ENCODE results near the gene TM4SF4. TPM values are rescaled to one million over a fixed set of nuclear protein-coding genes. Genes with fewer than 3 reads are reported as not detected.

The TM4SF4 gene
- total and polyA plus RNA-seq, 2 experiments from 2014 or later = not detected

DNA sequence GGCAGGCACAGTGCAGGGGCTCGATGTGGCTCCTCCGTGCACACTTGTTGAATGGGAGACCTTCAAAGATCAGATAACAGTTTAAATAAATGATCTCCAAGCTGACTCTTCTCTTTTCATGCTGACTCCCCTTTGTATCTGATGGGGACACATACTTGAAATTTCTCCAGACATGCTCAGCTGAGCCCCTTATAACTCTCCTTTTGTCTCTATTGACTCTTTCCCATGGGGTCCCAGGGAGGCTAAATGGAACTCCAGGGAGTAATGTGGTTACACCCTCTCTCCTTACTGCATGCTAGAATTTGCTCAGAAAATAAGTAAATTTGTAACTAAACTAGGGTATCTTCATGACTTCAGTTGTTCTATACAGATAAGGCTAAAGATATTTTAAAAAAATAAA is 48.2 kb upstream of the TM4SF4 start (continued):
- TF ChIP-seq, protein P1, sequence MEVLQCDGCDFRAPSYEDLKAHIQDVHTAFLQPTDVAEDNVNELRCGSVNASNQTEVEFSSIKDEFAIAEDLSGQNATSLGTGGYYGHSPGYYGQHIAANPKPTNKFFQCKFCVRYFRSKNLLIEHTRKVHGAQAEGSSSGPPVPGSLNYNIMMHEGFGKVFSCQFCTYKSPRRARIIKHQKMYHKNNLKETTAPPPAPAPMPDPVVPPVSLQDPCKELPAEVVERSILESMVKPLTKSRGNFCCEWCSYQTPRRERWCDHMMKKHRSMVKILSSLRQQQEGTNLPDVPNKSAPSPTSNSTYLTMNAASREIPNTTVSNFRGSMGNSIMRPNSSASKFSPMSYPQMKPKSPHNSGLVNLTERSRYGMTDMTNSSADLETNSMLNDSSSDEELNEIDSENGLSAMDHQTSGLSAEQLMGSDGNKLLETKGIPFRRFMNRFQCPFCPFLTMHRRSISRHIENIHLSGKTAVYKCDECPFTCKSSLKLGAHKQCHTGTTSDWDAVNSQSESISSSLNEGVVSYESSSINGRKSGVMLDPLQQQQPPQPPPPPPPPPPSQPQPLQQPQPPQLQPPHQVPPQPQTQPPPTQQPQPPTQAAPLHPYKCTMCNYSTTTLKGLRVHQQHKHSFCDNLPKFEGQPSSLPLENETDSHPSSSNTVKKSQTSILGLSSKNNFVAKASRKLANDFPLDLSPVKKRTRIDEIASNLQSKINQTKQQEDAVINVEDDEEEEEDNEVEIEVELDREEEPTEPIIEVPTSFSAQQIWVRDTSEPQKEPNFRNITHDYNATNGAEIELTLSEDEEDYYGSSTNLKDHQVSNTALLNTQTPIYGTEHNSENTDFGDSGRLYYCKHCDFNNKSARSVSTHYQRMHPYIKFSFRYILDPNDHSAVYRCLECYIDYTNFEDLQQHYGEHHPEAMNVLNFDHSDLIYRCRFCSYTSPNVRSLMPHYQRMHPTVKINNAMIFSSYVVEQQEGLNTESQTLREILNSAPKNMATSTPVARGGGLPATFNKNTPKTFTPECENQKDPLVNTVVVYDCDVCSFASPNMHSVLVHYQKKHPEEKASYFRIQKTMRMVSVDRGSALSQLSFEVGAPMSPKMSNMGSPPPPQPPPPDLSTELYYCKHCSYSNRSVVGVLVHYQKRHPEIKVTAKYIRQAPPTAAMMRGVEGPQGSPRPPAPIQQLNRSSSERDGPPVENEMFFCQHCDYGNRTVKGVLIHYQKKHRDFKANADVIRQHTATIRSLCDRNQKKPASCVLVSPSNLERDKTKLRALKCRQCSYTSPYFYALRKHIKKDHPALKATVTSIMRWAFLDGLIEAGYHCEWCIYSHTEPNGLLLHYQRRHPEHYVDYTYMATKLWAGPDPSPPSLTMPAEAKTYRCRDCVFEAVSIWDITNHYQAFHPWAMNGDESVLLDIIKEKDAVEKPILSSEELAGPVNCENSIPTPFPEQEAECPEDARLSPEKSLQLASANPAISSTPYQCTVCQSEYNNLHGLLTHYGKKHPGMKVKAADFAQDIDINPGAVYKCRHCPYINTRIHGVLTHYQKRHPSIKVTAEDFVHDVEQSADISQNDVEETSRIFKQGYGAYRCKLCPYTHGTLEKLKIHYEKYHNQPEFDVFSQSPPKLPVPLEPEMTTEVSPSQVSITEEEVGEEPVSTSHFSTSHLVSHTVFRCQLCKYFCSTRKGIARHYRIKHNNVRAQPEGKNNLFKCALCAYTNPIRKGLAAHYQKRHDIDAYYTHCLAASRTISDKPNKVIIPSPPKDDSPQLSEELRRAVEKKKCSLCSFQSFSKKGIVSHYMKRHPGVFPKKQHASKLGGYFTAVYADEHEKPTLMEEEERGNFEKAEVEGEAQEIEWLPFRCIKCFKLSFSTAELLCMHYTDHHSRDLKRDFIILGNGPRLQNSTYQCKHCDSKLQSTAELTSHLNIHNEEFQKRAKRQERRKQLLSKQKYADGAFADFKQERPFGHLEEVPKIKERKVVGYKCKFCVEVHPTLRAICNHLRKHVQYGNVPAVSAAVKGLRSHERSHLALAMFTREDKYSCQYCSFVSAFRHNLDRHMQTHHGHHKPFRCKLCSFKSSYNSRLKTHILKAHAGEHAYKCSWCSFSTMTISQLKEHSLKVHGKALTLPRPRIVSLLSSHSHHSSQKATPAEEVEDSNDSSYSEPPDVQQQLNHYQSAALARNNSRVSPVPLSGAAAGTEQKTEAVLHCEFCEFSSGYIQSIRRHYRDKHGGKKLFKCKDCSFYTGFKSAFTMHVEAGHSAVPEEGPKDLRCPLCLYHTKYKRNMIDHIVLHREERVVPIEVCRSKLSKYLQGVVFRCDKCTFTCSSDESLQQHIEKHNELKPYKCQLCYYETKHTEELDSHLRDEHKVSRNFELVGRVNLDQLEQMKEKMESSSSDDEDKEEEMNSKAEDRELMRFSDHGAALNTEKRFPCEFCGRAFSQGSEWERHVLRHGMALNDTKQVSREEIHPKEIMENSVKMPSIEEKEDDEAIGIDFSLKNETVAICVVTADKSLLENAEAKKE (CRISPR knock-in tag; IDR thresholded peaks at IDR 0.05) = no peak
- TF ChIP-seq NANOG (IDR thresholded peaks at IDR 0.05; ENCODE audit: borderline replicate concordance) (no peak), CREB1 (CRISPR knock-in tag; IDR thresholded peaks at IDR 0.05; ENCODE audit: low read depth) (no peak), EZH2phosphoT487 (IDR thresholded peaks at IDR 0.05; ENCODE audit: unreplicated experiment) (no peak), JUNB (IDR thresholded peaks at IDR 0.05; ENCODE audit: unreplicated experiment) (no peak), POLR2AphosphoS5 (IDR thresholded peaks at IDR 0.05; ENCODE audit: low read depth) (no peak), STAT1 (IDR thresholded peaks at IDR 0.05; ENCODE audit: unreplicated experiment) (no peak)
- TF ChIP-seq, protein P2, sequence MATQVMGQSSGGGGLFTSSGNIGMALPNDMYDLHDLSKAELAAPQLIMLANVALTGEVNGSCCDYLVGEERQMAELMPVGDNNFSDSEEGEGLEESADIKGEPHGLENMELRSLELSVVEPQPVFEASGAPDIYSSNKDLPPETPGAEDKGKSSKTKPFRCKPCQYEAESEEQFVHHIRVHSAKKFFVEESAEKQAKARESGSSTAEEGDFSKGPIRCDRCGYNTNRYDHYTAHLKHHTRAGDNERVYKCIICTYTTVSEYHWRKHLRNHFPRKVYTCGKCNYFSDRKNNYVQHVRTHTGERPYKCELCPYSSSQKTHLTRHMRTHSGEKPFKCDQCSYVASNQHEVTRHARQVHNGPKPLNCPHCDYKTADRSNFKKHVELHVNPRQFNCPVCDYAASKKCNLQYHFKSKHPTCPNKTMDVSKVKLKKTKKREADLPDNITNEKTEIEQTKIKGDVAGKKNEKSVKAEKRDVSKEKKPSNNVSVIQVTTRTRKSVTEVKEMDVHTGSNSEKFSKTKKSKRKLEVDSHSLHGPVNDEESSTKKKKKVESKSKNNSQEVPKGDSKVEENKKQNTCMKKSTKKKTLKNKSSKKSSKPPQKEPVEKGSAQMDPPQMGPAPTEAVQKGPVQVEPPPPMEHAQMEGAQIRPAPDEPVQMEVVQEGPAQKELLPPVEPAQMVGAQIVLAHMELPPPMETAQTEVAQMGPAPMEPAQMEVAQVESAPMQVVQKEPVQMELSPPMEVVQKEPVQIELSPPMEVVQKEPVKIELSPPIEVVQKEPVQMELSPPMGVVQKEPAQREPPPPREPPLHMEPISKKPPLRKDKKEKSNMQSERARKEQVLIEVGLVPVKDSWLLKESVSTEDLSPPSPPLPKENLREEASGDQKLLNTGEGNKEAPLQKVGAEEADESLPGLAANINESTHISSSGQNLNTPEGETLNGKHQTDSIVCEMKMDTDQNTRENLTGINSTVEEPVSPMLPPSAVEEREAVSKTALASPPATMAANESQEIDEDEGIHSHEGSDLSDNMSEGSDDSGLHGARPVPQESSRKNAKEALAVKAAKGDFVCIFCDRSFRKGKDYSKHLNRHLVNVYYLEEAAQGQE (IDR thresholded peaks at IDR 0.05; ENCODE audit: unreplicated experiment) = no peak

All from GM23338 (cell line).